ENCODE results near the gene BATF2.

Gene BATF2

GRCh38 chr11:64954201-64954600 lies 42.6 kb downstream of the BATF2 start:
- H3K27ac ChIP-seq: no peak overlapping the region
- TF ChIP-seq, protein P1, sequence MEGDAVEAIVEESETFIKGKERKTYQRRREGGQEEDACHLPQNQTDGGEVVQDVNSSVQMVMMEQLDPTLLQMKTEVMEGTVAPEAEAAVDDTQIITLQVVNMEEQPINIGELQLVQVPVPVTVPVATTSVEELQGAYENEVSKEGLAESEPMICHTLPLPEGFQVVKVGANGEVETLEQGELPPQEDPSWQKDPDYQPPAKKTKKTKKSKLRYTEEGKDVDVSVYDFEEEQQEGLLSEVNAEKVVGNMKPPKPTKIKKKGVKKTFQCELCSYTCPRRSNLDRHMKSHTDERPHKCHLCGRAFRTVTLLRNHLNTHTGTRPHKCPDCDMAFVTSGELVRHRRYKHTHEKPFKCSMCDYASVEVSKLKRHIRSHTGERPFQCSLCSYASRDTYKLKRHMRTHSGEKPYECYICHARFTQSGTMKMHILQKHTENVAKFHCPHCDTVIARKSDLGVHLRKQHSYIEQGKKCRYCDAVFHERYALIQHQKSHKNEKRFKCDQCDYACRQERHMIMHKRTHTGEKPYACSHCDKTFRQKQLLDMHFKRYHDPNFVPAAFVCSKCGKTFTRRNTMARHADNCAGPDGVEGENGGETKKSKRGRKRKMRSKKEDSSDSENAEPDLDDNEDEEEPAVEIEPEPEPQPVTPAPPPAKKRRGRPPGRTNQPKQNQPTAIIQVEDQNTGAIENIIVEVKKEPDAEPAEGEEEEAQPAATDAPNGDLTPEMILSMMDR (conservative IDR thresholded peaks at IDR 0.05): no peak

DNA sequence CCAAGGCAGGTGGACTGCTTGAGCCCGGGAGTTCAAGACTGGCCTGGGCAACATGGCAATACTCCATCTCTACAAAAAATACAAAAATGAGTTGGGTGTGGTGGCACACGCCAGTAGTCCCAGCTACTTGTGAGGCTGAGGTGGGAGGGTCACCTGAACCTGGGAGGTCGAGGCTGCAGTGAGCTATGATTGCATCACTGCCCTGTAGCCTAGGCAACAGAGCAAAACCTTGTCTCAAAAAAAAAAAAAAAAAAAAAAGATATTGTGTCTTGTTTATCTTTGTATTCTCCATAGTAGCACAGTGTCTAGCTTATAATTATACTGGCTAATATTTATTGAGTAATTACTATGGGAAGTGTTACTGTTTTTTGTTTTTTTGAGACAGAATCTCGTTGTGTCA lies 45.2 kb downstream of the BATF2 start:
- TF ChIP-seq, protein P1 (conservative IDR thresholded peaks at IDR 0.05): no peak
- no peak overlapping the region for H3K27ac ChIP-seq

GRCh38 chr11:64947208-64947814 lies 49.5 kb downstream of the BATF2 start:
- no peak overlapping the region for H3K27ac ChIP-seq
- TF ChIP-seq, protein P1 (conservative IDR thresholded peaks at IDR 0.05): no peak
